Left colon (tissue), 2 donors: ENCODE results near the gene RAB30. TPM values are rescaled to one million over a fixed set of nuclear protein-coding genes. Genes with fewer than 3 reads are reported as not detected.

Experiments used
- ATAC-seq: fragments of 200-7000 bp; cut with Tn5 transposase; one replicate; pipeline ENCODE4 v1.9.1; 2020; ENCODE audit warnings: mild to moderate bottlenecking, moderate library complexity
- DNase-seq, 2 donors: peaks; one replicate each; pipeline ENCODE4 v3.0.0-alpha.2; 2020
- intact Hi-C, 2 donors: fragments of 100-400 bp; cut with DNase I in 1 of 2; cut with micrococcal nuclease in 1 of 2; formaldehyde crosslinking; loops; one replicate each; pipeline versions ENCODE4 v1.11.2 to v1.14.0; 2022; cut with DNase I, micrococcal nuclease
- long read RNA-seq: library from polyadenylated mRNA; unstranded; transcript quantifications from one replicate; pipeline ENCODE4 v2.0.0, GENCODE V29; 2021
- total RNA-seq, 2 donors: library from RNA; stranded (reverse); fragmentation: NEBNext Ultra II Directional; extraction: Animal tissue kit (Norgen Biotek cat#: 25700); gene quantifications; one replicate each; pipeline ENCODE4 v1.2.1, GENCODE V29; 2021
- donor health status: DM: no; HTN: no; CAD: no.
- donor health status: DM: yes; HTN: yes; CAD: no.

The RAB30 gene, protein sequence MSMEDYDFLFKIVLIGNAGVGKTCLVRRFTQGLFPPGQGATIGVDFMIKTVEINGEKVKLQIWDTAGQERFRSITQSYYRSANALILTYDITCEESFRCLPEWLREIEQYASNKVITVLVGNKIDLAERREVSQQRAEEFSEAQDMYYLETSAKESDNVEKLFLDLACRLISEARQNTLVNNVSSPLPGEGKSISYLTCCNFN
- total RNA-seq: 10 to 100 TPM in 1 of 2 donors, 1 to 10 TPM in 1; 5.9 to 24.3 TPM
- long read RNA-seq, partial matches to known transcripts: 0 of 2 reads
- long read RNA-seq, other reads (novel, unspliced or antisense): 0 of 2 reads

DNA sequence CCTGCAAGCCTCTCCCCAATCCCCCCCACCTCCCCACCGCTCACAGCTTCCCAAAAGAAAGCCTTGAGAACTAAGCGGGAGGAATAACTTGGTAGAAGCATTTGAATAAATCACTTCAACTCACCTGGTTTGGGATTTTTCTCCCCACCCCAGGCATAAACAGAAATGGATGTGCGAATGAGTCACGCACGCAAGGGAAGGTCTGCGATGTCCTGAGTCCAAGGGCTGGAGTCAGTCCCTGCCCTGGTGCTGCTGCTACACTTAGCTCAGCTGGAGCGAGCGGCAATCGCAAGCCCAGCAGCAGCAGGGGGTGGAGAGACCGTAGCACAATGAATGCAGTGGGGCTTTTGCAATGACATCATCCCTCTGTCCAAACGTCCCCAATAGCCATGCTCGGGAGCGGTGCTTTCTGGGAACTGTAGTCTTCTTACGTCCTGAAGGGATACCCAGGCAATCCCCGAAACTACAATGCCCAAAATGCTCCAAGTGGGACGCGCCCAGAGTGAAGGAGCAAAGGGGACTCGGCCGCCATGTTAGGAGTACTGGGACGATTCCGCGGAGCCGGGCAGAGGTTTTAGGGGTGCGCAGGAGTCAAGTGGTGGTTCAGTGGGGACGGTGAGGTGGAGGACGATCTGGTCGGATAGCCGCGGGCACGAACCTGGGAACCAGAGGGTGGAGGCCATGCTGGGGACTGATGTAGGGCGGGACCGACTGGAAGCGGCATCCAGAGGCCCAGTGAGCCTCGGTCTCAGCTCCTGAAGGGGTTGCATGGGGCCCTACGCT, at the start of gene RAB30:
Gene RAB30, minus strand, starts transcription at position 331 of the 783 bp plus-strand sequence. CDS start 74,581 bp downstream, outside the sequence.
- intact Hi-C loops: loop anchor here in 1 of 2 donors (5.0 to 10.0 kb wide), 2 partner anchors 86 to 167 kb away; partner anchors contain the start of genes DDIAS, PCF11 and PRCP
- ATAC-seq: peak; percentile 97
- peak; percentile 93 to 99 for DNase-seq

DNA sequence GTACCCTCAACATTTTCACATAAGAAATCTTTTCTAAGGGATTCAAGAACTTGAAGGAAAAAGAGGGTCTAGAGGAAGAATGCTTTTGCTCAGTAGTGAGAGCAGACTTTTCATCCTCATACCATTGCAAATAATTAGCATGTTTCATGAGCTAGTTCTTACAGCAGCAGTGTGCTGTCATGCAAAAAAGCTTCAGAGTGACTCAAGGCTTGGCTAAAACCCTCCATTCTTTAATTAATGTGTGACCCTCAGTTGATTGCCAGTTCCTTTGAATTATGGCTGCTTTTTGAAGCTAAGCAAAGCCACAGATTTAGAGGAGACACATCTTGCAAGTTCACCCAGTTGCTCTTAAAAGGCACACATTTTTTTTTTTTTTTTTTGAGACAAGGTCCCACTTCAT, 48.6 kb upstream of the RAB30 start:
- DNase-seq: no peak
- no peak for ATAC-seq
- intact Hi-C loops: no loop called here

DNA sequence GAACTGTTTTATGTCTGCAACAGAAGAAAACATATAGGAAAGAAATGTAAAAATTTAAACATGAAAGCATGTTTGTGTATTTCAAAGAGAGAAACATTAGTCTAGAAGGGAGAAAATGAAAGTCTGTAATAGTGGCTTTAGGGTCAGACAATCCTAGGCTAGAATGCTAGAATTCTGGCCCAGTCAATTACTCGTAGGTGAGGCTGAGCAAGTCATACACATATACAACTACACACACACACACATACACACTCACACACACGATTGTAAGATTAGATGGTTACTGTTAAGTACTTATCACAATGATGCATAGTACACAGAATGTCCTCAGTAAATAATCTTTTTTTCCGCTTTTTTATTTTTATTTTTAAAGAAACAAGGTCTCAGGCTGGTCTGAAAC, 47.5 kb upstream of the RAB30 start:
- no peak for ATAC-seq
- intact Hi-C loops: no loop called here
- DNase-seq: no peak

DNA sequence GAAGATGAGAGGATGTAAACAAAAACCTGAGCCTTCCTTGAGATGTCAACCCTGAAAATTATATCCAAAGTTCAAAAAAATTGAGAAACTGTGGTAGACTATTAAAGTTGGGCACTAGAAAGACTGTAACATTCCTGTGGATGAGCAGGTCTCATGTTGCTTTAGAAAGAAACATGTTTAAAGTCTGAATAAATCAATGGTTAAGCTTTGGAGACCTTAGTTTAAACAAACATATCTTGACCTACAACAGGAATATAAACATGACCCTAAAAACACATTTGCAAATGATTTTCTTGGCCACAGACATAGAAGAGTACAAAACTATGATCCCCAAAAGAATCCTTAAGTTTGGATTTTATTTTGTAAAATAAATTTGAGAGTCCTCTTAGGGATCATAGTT, 47.1 kb upstream of the RAB30 start:
- no peak for DNase-seq
- ATAC-seq: no peak
- intact Hi-C loops: no loop called here

DNA sequence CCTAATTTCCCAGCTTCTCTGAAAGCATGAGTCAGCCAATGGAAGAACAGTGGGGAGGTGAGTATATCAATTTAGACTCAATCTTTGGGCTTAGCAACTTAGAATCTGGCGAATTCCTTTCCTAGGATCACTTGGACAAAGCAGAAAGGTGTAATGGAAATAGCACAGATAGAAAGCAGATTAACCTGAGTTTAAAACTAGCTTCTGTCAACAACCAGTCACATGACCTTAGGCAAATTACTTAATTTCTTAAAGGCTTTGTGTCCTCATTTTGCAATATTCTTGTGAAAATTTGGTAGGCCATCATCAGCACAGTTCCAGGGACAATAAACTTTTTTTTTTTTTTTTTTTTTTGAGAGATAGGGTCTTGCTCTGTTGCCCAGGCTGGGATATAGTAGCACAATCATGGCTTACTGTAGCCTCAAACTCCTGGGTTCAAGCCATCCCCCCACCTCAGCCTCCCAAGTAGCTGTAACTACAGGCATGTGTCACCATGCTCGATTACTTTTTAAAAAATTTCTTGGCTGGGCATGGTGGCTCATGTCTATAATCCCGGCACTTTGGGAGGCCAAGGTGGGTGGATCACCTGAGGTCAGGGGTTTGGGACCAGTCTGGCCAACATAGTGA, 44.4 kb upstream of the RAB30 start:
- ATAC-seq: no peak
- intact Hi-C loops: no loop called here
- DNase-seq: no peak

DNA sequence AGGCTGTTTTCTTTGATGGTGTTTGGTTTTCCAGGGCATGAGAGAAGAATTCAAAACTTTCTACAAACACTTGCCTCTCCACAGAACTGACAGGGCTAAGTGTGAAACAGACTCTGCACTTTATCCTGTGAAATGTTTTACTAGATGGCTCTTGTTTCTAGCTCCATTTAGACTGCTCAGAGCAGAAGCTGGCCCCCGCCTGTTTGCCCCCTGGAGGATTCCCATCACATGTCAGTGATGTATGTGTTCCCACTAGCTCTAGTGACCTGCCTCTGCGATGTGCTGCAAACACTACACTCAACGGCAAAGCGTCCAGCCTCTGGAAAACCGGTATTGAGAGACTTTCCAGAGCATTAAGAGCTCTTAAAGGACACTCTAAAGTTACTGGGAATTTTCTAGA, 43.9 kb upstream of the RAB30 start:
- ATAC-seq (no peak), DNase-seq (no peak)
- intact Hi-C loops: no loop called here

DNA sequence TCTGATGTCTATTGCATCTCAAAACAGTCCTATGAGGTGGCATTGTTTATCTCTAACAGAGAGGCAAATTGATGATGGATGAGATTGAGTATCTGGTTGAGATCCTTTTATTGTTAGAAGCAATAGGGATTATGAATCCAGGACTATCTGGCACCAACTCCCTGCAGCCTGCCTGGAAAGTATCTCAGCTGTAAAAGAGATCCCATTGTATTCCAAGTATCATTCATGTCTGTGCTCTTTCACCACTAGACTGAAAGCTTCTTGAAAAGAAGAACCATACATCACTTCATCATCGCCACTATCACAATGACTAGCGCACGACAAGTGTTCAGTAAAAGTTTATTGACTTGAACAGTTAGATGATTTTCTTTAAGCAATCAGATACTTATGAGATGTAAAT, 43.3 kb upstream of the RAB30 start:
- intact Hi-C loops: no loop called here
- DNase-seq: no peak
- ATAC-seq: no peak

DNA sequence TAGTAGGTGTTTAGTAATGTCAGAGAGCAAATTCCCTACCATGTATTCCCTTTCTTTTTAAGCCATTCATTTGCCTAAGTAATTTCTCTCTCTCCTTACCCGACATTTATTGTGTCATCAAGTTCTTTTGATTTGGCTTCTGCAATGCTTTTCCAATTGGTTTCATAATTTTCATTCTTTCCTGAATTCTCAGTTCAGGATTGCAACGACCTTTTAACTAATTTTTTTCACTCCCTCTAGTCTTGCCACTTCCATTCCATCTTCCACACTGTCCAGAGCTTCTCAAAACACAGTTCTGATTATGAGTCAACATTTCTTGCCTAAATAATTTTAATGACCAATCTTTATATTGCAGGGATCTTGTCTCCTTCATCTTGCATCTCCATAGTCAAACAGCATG, 41.2 kb upstream of the RAB30 start:
- no peak for DNase-seq
- intact Hi-C loops: no loop called here
- no peak for ATAC-seq

DNA sequence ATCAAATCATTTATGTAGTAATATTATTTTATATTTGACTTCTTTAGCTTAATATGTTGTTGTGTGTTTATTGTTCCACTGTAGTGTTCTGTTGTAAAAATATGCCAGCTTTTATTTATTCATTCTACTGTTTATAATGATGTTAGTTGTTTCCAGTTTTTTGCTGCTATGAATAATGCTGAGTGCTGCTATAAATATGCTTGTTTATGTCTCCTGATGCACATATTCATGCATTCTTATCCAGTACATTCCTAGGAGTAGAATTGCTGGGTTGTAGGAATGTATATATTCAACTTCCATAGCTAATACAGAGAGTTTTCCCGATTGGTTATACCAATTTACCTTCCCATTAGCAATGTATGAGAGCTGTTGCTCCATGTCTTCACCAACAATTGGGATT, 33.5 kb upstream of the RAB30 start:
- intact Hi-C loops: no loop called here
- DNase-seq: no peak
- no peak for ATAC-seq

DNA sequence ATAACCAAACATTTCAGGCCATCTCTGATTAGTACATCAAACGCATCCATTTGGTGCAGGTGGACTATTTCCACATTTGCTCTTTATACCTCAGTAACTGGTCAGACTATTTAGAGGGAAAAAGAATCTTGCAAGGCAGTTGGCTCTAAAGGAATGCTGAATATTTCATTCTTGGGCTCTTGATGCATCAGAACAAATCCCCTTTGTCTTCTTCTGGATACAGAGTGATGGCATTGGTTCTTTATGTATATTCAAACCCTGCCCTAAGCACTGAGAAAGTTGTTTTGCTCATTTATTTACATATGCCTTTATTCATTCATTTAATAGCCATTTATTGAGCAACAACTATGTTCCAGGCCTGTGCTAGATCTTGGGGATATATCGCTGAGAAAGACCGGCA, 31.1 kb upstream of the RAB30 start:
- intact Hi-C loops: no loop called here
- ATAC-seq (no peak), DNase-seq (no peak)

DNA sequence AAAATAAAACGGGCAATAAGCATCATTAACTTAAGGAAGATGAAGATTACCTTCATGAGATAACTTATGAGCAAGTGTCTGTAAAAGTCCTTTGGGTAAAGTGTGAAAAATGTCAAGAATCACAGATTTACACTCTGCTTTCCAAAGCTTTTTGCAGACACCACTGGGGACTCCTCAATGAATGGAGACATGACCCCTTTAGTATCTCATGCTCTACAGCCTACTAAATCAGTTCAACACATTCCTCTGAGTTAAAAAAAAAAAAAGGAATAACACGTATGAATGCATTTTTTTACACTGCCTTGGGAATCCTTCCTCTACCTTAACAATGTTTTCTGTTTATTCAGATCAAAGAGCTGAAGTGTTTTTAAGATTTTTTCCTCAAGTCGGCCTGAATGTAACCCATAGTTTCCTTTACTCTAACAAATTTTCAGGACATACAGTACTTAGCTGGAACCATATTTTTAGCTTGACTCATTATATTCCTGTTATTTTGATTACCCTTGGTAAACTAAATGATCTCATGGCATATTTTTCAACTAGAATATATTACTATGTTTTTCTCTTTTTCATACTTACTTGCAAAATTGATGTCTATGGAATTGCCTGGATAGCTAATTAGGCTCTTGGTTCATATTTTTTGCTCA, 25.9 kb upstream of the RAB30 start:
- intact Hi-C loops: no loop called here
- ATAC-seq (no peak), DNase-seq (no peak)

DNA sequence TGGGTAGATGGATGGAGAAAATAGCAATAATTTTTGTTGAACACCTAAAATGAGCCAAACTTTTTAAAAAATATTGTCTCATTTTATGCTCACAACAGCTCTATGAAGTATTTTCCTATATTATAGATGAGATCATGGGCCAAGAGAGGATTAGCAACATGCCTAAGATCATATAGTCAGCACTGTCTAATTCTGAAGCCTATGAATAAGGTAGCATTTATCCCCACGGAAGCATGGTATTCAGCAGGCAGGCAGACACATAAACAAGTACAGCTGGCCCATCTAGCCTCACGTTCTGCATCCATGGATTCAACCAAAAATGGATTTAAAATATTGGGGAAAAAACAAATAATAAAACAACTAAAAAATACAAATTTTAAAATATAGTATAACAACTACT, 21.9 kb upstream of the RAB30 start:
- intact Hi-C loops: no loop called here
- no peak for ATAC-seq

DNA sequence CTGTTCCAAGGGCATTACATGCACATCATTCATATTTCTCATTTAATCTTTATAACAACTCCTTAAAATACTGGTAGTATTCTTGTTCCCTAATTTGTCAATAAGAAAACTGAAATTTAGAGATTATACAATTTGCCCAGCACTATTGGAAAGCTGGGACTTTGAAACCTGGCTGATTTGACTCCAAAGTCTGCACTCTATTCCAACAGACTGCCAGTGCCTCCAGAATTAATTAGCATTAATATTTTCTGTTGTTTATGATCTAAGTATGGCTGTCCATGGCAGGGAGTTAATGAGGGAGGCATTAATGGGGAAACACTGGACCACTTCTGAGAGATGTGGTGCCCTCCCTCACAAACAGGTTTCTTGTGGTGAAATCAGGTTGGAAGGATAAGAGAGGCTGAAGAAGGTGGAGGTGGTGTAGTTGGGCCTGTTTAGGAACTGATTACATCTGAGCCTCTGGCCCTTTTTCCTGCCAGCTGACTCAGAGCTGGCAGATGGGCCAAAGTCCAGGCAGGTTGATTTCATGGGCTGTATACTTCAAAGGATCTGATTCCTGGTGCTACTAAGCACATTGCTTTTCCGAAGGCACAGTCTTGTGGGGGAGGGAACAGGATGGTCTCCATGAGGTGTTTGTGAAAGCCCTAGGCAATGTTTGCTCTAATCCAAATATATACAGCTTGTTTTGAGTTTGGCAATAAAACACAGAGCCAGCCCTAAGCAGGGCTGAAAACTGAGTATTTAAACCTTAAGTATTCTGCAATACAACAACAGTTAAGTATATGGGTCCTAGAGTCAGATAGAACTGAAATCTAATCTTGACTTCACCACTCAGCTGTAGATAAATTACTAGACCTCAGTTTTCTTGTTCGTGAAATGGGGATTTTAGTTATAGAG, 21.0 kb upstream of the RAB30 start:
- ATAC-seq: peak; percentile 98
- DNase-seq: peak; percentile 61 to 77
- intact Hi-C loops: no loop called here

More for the DNA sequence above, 21.9 kb upstream of the RAB30 start:
- DNase-seq: no peak

DNA sequence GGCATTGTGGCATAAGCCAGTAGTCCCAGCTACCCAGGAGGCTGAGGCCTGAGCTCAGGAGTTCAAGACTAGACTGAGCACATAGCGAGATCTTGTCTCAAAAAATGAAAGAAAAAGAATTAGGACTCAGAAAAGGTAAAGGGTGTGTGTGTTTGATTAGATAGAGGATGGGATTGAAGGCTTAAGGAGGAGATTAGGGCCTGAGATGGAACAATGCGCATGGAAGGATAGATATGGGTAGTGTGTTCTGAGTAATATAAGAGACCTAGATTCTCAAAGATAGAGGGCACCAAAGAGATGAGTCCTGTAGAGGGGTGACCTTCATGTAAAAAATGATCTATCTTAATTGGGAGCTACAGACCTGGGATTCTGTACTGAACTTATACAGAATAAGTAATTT, 17.3 kb upstream of the RAB30 start:
- ATAC-seq (no peak), DNase-seq (no peak)
- intact Hi-C loops: no loop called here

DNA sequence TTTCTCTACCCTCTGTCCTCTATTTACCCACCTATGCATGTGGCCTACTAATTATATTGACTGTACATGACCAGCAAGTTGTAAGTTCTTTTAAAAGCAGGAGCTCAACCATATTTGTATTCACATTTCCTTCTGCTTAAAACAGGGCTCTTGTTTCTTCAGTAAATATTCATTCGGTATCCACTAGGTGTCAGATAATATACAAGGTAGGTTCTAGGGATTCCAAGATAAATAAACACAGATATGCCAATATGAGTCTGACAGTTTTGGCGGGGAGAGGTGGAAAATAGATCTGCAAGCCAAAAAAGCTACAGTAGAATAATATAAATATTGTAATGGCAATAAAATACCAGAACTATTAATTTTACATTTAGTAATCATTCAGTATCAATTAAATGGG, 15.3 kb upstream of the RAB30 start:
- intact Hi-C loops: no loop called here
- DNase-seq: no peak
- ATAC-seq: peak; percentile 77

DNA sequence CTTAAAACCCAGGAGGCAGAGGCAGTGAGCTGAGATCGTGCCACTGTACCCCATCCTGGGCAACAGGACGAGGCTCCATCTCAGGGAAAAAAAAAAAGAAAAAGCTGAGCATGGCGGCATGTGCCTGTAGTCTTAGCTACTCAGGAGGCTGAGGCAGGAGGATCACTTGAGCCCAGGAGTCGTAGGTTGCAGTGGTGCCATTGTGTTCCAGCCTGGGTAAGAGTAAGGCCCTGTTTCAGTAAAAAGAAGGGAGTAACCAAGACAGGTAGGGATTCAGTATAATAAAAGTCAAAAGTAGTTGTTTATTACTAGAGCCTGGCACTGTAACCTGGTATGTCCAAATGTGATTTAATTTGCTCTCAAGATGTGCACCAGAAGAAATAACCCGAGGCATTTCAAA, 8.1 kb upstream of the RAB30 start:
- ATAC-seq (no peak), DNase-seq (no peak)
- intact Hi-C loops: loop anchor here in 1 of 2 donors (10.0 kb wide), 1 partner anchor 175 kb away; the partner anchor contains the start of genes DDIAS and PRCP

DNA sequence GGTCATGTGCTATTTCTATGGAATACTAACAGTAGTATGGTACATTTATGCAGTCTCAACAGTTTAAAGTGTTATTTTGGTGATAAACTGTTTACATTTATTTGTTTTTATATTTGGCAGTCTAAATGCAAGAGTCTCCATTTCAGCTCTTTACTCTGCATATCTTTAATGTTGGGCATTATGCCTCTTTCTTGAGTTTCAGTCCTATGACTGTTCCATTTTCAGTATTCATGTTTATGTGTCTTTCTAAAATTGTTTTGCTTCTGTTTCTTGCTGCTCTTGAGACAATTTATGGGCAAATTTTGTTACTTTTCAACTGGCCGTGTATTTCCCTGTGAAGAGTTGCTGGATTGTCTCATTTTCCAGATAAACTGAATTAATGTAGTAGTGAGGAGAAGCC, 6.6 kb upstream of the RAB30 start:
- DNase-seq (no peak), ATAC-seq (no peak)
- intact Hi-C loops: loop anchor here in 1 of 2 donors (10.0 kb wide), 1 partner anchor 173 kb away; the partner anchor contains the start of genes DDIAS and PRCP

DNA sequence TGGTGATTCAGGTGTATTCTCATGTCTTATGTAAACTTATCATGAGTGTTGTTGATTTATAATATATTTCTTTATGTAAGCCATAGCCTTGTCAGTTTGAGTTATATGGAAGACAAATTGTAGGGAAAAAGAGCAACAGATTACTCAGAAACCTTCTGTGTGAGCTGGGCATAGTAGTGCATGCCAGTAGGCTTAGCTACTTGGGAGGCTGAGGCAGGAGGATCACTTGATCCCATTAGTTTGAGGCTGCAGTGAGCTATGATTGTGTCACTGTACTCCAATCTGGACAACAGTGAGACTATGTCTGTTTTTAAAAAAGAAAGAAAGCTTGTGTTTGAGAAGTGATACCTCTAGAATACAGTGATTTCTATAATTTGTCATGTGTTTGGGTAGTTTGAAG, 2.2 kb upstream of the RAB30 start:
- DNase-seq: no peak
- intact Hi-C loops: loop anchor here in 1 of 2 donors (5.0 to 10.0 kb wide), 2 partner anchors 83 to 169 kb away; partner anchors contain the start of genes DDIAS, PCF11 and PRCP
- ATAC-seq: no peak
